Activated T-cell treated with anti-CD3 and anti-CD28 coated beads, Interleukin-2, amount 50 U/mL, for 24 hours (primary cell): ENCODE measurements around the gene ZDHHC14.

Source experiments
- DNase-seq: peaks from one replicate; pipeline ENCODE4 v3.0.0-alpha.2; 2020
- H3K27ac Mint-ChIP-seq: 2 replicates; pipeline ENCODE4 v1.8.0; 2020; ENCODE audit warnings: mild to moderate bottlenecking, mixed read lengths
- H3K27me3 Mint-ChIP-seq: 2 replicates; pipeline ENCODE4 v1.8.0; 2020; ENCODE audit warnings: mixed read lengths
- H3K36me3 Mint-ChIP-seq: 2 replicates; pipeline ENCODE4 v1.8.0; 2020; ENCODE audit warnings: low read depth, mixed read lengths
- H3K4me1 Mint-ChIP-seq: 2 replicates; pipeline ENCODE4 v1.8.0; 2020; ENCODE audit warnings: low read depth, mixed read lengths
- H3K4me3 Mint-ChIP-seq: 2 replicates; pipeline ENCODE4 v1.8.0; 2020; ENCODE audit warnings: mild to moderate bottlenecking, moderate library complexity, mixed read lengths
- H3K9me3 Mint-ChIP-seq: 2 replicates; pipeline ENCODE4 v1.8.0; 2020; ENCODE audit warnings: mixed read lengths

Gene ZDHHC14

DNA sequence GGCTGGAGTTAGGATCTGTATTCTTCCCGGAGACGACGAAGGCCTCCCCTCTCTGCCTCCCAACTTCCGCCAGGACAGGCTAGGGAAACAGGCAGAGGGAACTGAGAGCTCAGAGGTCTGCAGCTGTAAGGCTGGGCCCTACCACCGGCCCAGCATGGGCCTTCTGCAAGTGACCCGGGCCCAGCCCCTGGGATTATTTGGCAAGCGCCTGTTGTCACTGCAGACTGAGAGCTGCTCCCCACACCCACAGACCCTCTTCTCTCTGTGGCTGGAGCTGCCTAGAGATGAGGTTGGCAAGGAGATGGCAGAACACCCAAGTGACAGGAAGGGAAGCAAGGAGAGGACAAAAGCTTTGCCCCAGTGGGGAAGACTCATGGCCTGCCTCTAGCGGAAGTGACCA, 212.6 kb downstream of the ZDHHC14 start:
- H3K4me3 Mint-ChIP-seq, result no peak overlapping the region
- H3K36me3 Mint-ChIP-seq, result peaks cover 6% of the 10 kb centered on the region

DNA sequence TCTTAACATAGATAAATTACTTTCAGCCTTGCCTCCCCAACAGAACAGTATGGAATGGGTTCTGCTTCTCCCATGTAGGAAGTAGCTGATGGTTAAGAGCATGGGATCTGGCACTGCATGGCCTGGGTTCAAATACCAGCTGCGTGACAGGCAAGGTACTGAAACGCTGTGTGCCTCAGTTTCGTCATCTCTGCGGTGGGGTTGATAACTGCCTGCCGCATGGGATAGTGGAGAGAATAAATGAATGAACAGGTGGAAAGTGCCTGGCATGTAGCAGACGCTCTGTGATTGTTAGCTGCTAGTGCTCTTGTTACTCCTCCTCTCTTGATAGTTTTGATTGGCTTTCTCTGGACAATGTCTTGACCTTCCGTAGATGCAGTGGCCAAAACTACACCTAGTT, 213.3 kb downstream of the ZDHHC14 start:
- no peak overlapping the region for H3K4me3 Mint-ChIP-seq
- H3K27ac Mint-ChIP-seq, result no peak overlapping the region
- H3K36me3 Mint-ChIP-seq, result peaks cover 6% of the 10 kb centered on the region
- H3K9me3 Mint-ChIP-seq, result peaks cover 11% of the 10 kb centered on the region
- H3K27me3 Mint-ChIP-seq, result no peaks in the 10 kb centered on the region
- no peak for DNase-seq
- H3K4me1 Mint-ChIP-seq, result peaks cover 2% of the 10 kb centered on the region

More for the DNA sequence above, 212.6 kb downstream of the ZDHHC14 start:
- Mint-ChIP-seq H3K4me1 (peaks cover 2% of the 10 kb centered on the region), H3K27me3 (no peaks in the 10 kb centered on the region), H3K27ac (no peak overlapping the region), H3K9me3 (peaks cover 17% of the 10 kb centered on the region)
- no peak for DNase-seq

DNA sequence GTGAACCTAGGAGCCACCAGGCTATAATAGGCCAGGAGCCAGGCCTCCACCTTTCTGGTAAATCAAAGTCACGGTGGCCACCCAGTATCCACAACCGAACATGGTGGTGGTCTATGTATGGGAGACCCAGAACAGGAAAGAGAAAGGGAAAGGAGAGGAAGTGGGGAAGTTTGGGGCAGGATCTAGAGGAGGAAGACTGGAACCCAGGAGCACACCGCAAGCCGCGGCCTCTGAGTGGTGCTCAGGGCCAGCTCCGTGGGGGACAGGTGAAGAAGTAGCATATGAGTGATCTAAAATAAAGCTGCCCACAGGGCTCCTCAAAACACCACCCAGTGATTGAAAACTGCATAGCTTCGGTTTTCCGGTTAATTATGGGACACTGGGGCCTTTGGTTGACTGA, 214.8 kb downstream of the ZDHHC14 start:
- Mint-ChIP-seq H3K4me3 (no peak overlapping the region), H3K27ac (no peak overlapping the region), H3K36me3 (no peaks in the 10 kb centered on the region), H3K9me3 (no peaks in the 10 kb centered on the region), H3K4me1 (peaks cover 2% of the 10 kb centered on the region), H3K27me3 (no peaks in the 10 kb centered on the region)
- DNase-seq, result no peak

DNA sequence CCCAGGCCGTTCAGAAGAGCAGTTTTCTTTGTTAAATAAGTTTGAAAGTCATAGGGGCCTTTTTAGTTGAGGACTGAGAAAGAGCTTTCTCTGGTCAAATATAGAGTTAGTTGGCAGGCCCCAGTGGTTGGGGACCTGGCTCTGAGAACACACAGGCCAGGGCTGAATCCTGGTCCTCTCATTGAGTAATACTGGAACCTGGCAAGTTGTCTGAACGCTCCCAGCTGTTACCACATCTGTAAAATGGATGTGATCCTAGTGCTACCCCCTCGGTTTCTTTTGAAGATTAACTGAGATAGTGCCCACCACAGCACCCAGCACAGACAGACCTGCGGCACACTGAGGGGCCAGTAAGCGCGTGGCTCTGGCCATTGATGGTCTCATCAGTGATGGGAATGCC, 215.5 kb downstream of the ZDHHC14 start:
- no peaks in the 10 kb centered on the region for H3K9me3 Mint-ChIP-seq
- H3K27me3 Mint-ChIP-seq, result no peaks in the 10 kb centered on the region
- no peak overlapping the region for H3K4me3 Mint-ChIP-seq
- H3K27ac Mint-ChIP-seq, result no peak overlapping the region
- H3K4me1 Mint-ChIP-seq, result peaks cover 2% of the 10 kb centered on the region
- no peaks in the 10 kb centered on the region for H3K36me3 Mint-ChIP-seq
- DNase-seq, result no peak

DNA sequence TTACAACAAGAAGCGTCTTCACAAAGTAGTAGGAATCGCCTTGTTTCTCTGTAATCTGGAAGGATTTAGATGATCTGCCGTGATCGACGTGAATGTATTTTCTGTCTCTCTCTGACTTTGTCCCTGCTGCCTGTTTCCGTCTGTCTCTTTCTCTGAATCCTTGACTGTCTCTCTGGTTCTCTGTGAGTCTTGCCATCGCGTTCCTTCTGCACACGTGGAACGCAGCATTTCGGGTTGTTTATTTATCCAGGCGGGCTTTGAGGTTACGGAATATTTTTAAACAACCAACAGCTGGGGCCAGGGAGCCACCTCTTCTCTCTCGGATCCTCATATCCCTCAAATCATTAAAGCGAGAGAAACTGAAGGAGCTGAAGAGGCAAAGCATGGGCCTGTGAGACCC, 215.9 kb downstream of the ZDHHC14 start:
- Mint-ChIP-seq H3K36me3 (no peaks in the 10 kb centered on the region), H3K4me3 (no peak overlapping the region), H3K4me1 (peaks cover 2% of the 10 kb centered on the region), H3K27ac (no peak overlapping the region), H3K27me3 (no peaks in the 10 kb centered on the region), H3K9me3 (no peaks in the 10 kb centered on the region)
- DNase-seq, result no peak

DNA sequence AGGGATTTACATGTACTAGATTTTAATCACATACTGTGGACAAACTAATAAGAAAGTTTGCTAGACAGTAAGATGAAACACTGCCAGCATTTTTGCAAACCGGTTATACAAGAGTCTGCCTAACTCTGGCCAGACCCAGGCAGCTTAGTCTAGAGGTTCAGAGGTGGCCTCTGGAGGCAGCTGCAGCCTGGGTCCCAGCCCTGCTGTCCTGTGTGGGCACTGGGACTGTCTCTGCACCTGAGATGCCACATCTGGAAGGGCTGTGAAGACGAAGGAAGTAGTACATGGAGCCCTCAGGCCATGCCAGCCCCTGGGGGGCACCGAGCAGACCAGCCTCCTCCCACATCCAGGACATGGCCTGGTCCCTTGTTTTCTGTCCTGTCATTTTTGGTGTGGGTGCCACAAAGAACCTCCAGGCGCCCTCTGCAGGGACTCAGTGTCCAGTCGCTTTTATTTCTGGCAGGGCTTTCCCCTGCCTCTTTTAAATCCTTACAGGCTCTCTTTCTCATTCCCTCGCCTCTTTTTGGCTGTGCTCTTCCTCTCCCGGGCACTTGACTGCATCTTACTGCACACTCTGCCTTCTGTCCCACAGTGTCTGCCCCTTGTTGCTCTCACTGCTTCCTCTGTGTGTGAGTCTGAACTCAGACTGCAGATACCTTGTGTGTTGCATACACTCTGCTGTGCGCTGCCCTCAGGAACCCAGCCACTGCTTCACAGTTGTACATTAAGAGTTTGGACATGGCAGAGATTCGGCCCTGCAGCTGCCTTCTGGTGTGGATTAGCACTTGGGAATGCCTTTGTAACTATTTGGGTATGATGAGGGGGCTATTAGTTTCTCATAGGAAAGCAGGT, 216.7 kb downstream of the ZDHHC14 start:
- Mint-ChIP-seq H3K4me3 (no peak overlapping the region), H3K9me3 (no peaks in the 10 kb centered on the region), H3K36me3 (no peaks in the 10 kb centered on the region), H3K27me3 (no peaks in the 10 kb centered on the region), H3K27ac (no peak overlapping the region), H3K4me1 (peaks cover 2% of the 10 kb centered on the region)
- peak; percentile 56 for DNase-seq

DNA sequence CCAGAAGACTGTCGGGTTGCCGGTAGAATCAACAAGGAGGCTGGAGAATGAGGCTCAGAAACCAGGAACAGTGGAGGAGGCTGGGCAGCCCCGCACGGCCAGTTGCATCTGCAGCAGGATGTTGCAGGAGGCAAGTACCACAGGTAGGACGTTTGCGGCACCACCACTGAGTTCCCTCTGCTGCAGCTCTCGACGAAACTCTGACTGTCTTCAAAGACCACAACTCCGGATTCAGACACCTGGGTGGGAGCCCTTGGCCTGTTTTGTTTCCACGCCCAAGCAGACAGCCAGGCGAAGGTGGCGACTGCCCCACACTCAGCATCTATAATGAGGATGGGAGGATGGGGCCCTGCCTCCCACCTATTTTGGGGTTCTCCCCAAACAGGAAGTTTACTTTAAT, 218.2 kb downstream of the ZDHHC14 start:
- DNase-seq, result no peak
- no peak overlapping the region for H3K27ac Mint-ChIP-seq
- H3K4me3 Mint-ChIP-seq, result no peak overlapping the region
- H3K36me3 Mint-ChIP-seq, result no peaks in the 10 kb centered on the region
- H3K4me1 Mint-ChIP-seq, result peaks cover 2% of the 10 kb centered on the region
- no peaks in the 10 kb centered on the region for H3K27me3 Mint-ChIP-seq
- no peaks in the 10 kb centered on the region for H3K9me3 Mint-ChIP-seq

DNA sequence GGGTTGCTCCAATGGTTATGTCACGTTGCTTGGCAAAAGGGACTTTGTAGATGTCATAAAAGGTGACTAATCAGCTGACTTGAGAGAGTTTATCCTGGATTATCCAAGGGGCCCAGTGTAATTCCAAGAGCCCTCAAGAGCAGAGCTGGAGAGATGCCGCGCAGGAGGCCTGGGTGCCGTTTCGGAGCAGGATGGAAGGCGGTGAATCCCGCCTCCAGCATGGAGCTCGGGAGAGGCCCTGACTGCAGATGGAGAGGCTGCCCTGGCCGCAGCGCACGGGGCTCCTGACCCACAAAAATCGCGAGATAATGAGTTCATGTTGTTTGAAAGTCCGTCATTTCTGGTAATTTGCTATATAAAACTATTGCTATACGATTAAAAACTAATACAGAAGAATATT, 219.8 kb downstream of the ZDHHC14 start:
- Mint-ChIP-seq H3K4me1 (peaks cover 2% of the 10 kb centered on the region), H3K9me3 (no peaks in the 10 kb centered on the region), H3K27ac (no peak overlapping the region), H3K27me3 (no peaks in the 10 kb centered on the region), H3K4me3 (no peak overlapping the region), H3K36me3 (no peaks in the 10 kb centered on the region)
- DNase-seq, result no peak

DNA sequence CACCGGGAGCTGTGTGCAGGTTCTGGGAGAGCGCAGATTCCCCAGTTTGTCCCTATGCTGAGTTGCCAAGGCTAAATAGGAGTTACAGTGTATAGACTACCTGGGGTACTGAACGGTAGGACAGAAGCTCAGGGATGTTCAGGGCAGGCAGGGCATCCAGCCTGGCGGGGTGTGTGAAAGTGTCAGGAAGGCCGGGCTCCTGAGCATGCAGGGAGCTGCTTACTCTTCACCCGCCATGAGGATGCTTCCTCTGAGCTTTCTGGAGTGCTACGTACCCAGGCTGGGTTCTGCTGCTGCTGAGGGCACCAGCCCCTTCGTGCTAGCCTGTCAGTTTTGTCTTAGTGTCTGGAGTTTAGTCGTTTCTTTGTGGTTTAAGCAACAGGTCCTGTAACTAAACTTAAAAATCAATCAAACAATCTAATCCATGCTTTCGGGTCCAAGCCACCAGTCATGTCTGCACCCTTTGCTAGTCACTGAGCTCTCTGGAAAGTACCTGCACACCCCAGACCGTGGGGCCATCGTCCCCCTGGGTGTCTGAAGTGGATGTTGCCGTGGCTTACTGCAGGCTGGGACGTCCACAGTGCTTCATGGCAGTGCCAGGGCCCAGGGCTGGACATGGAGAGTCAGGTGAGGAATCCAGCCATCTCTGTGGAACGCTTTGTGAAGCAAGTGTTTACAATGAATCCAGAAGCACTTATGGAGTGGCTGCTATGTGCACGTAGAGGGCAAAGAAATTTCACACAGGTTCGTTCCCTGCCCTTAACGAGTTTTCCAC, 221.7 kb downstream of the ZDHHC14 start:
- no peak overlapping the region for H3K27ac Mint-ChIP-seq
- no peaks in the 10 kb centered on the region for H3K9me3 Mint-ChIP-seq
- H3K4me1 Mint-ChIP-seq, result no peaks in the 10 kb centered on the region
- no peak for DNase-seq
- H3K36me3 Mint-ChIP-seq, result no peaks in the 10 kb centered on the region
- no peak overlapping the region for H3K4me3 Mint-ChIP-seq
- no peaks in the 10 kb centered on the region for H3K27me3 Mint-ChIP-seq

DNA sequence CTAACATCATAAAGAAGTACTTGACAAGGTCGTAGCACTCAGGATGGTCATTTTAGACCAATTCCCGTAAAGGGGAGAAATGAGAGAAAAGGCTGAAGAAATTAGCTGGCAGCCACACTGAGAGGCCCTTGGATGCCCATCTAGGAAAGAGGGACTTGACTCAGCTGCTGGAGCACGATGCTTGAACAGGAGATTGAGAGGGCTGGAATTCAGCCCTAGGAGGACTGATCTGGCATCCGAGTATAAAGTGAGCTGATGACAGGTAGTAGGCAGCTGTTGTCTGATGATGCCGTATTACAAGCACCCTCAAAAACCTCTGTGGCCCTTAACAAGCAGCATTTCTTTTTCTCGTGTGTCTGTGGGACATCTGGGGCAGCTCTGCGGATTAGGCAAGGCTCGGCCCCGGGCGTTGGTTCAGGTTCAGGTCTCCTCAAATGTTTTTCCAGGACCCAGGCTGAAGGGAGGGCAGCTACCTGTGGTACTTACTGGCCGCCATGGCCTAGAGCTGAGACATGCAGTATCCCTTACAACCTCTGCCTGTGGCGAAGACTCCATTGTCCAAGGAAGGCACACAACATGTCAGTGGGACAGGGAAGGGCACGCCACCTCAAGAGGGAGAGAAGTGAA, 222.4 kb downstream of the ZDHHC14 start:
- H3K27ac Mint-ChIP-seq, result no peak overlapping the region
- no peak overlapping the region for H3K4me3 Mint-ChIP-seq
- H3K36me3 Mint-ChIP-seq, result no peaks in the 10 kb centered on the region
- no peaks in the 10 kb centered on the region for H3K9me3 Mint-ChIP-seq
- H3K4me1 Mint-ChIP-seq, result no peaks in the 10 kb centered on the region
- no peaks in the 10 kb centered on the region for H3K27me3 Mint-ChIP-seq
- no peak for DNase-seq

DNA sequence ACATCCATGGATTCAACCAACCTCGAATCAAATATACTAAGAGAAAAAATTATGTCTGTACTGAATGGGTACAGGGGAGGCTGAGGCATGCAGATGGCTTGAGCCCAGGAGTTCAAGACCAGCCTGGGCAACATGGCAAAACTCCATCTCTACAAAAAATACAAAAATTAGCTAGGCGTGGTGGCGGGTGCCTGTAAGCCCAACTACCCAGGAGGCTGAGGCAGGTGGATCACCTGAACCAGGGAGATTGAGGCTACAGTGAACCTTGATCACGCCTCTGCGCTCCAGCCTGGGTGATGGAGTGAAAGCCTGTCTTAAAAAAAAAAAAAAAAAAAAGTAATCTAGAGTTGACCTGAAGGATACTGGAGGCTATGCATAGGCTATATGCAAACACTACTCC, 223.0 kb downstream of the ZDHHC14 start:
- no peaks in the 10 kb centered on the region for H3K27me3 Mint-ChIP-seq
- H3K36me3 Mint-ChIP-seq, result no peaks in the 10 kb centered on the region
- no peaks in the 10 kb centered on the region for H3K4me1 Mint-ChIP-seq
- no peaks in the 10 kb centered on the region for H3K9me3 Mint-ChIP-seq
- no peak overlapping the region for H3K4me3 Mint-ChIP-seq
- H3K27ac Mint-ChIP-seq, result no peak overlapping the region
- DNase-seq, result no peak

DNA sequence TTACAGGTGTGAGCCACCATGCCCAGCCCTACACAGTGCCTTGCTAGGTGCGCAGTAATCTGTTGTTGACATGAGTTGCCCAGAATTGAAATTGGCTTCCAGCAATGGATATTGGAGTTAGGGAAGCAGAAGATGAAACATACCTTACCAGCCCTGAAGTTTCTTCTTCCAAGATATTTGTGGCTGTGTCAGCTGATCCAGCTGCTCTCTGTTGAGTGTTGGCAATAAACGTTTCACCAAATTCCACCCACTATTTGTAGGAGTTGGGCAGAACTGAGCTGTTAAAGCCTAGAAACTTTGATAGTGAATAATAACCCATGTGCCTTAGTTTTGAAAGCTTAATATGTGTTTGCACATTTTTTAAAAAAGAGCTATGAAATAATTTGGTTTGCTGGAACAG, 223.8 kb downstream of the ZDHHC14 start:
- Mint-ChIP-seq H3K36me3 (no peaks in the 10 kb centered on the region), H3K4me3 (no peak overlapping the region), H3K9me3 (no peaks in the 10 kb centered on the region), H3K27ac (no peak overlapping the region), H3K4me1 (no peaks in the 10 kb centered on the region), H3K27me3 (no peaks in the 10 kb centered on the region)
- no peak for DNase-seq

DNA sequence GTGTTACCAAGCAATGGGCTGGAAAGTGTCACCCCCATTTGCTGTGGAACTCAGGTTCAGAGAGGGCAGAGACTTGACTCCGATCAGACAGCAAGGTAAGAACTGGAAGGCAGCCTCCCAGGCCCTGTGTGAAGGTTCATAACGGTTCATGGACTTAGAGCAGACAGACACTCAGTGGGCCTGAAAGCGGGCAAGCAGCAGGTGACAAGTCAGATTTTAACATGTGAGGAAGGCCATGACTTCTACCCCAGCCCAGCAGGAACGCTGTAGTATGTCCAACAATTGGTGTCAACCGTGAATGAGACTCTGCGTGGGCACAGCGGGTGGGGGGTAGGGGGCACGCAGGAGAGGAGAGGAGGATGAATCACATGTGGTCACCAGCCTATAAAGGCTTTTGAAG, 224.5 kb downstream of the ZDHHC14 start:
- Mint-ChIP-seq H3K27ac (no peak overlapping the region), H3K27me3 (no peaks in the 10 kb centered on the region), H3K9me3 (no peaks in the 10 kb centered on the region), H3K36me3 (no peaks in the 10 kb centered on the region), H3K4me1 (no peaks in the 10 kb centered on the region), H3K4me3 (no peak overlapping the region)
- no peak for DNase-seq

DNA sequence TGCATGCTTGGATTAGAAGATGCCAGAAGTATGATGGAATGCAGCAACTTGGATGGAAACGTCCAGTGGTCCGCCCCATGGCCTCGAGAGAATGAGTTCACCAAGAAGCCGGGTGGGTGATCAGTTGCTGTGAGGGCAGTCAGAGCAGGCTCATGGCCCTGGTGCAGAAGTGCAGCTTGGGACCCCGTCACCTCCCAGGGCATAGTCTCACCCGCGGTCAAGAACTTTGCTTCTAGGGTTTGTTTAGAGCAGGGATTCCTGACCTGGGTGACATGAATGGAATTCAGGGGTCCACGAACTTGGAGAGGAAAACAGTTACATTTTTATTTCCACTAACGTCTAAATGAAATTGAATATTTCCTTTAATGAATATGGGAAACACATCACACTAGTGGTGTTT, 225.5 kb downstream of the ZDHHC14 start:
- Mint-ChIP-seq H3K27ac (no peak overlapping the region), H3K36me3 (no peaks in the 10 kb centered on the region), H3K4me1 (no peaks in the 10 kb centered on the region), H3K27me3 (no peaks in the 10 kb centered on the region), H3K4me3 (no peak overlapping the region), H3K9me3 (no peaks in the 10 kb centered on the region)
- DNase-seq, result no peak
